Heart left ventricle (tissue), 13 donors: ENCODE measurements around the gene SPEF1.

ENCODE experiments used
- POLR2A ChIP-seq, 2 donors: fragments of 450-650 bp; IDR thresholded peaks; one replicate each; pipeline ENCODE4 v1.6.1; 2017; ENCODE audit warnings: antibody characterized with exemption in 2 of 2, mild to moderate bottlenecking in 2 of 2, moderate library complexity in 2 of 2
- TF ChIP-seq, protein P1 (sequence below), 12 donors: fragments of 200-600 bp; sonication (generic) in 4 of 12; IDR thresholded peaks; one replicate each; pipeline versions ENCODE4 v1.5.0 to v1.8.0; 2018 to 2022; ENCODE audit warnings: antibody characterized with exemption in 12 of 12, mild to moderate bottlenecking in 5 of 12
- donor health status: ischemic (EF 13 %, LVEDD 7.1; RV severe dilation, severe dysfunction).
- donor health status: DM: no; HTN: yes; CAD: no.
- donor health status: DM: no; HTN: no; CAD: no.
- donor health status: ischemic (EF 25% LVEDD 6.9; RV normal size, moderate dysfunction).
- donor health status: ischemic (EF 25% LVEDD 5.7; RV mildly dilated, moderate dysfunction).
- donor health status: ischemic (EF 35%, LVEDD 5.7; RV mildly dilated, moderate dysfunction).
- donor health status: nonischemic (EF 11% LVEDD 7.7; RV severe dilation, severe dysfunction).
- donor health status: DM: yes; HTN: yes; CAD: no.
- donor health status: PGD.
- donor health status: ischemic (EF 29% LVEDD 5.4; RV normal size, mild dysfunction).
- donor health status: nonischemic (EF 23%, LVEDD 6.1; RV moderate dilation, normal function).

DNA sequence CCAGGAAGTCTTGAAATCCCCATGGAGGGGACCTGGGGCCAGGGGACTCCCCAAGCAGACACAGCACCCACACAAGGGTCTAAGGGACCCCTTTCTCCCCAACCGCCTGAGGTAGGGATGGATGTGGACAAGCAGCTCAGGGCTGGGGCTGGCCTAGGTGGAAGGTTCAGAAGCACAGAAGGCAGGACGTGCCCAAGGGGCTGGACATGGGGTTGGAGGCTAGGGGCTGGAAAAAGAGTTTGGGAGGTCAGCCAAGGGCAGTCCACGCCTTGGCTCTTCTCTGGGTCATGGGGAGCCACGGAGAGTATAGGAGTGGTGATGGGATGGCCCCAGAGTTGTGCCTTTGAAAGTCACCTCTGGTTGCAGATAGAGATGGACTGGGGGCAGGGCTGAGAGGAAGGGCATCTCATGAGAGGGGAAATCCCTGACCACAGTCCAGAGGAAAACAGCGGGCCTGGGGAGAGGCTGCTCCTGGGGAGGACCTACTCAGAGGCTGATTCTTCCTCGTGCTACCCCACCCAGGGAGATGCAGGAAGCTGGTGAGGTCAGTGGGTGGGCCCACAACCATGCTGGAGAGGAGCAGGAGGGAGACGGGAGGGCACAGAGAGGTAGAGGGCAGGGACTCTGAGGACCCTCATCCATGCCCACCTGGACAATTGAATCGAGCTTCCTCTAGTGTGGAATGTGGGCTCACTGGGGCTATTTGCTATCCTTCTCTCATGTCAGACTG, 51.3 kb downstream of the SPEF1 start:
- no peak for TF ChIP-seq POLR2A (IDR thresholded peaks at IDR 0.05)
- TF ChIP-seq, protein P1, sequence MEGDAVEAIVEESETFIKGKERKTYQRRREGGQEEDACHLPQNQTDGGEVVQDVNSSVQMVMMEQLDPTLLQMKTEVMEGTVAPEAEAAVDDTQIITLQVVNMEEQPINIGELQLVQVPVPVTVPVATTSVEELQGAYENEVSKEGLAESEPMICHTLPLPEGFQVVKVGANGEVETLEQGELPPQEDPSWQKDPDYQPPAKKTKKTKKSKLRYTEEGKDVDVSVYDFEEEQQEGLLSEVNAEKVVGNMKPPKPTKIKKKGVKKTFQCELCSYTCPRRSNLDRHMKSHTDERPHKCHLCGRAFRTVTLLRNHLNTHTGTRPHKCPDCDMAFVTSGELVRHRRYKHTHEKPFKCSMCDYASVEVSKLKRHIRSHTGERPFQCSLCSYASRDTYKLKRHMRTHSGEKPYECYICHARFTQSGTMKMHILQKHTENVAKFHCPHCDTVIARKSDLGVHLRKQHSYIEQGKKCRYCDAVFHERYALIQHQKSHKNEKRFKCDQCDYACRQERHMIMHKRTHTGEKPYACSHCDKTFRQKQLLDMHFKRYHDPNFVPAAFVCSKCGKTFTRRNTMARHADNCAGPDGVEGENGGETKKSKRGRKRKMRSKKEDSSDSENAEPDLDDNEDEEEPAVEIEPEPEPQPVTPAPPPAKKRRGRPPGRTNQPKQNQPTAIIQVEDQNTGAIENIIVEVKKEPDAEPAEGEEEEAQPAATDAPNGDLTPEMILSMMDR (IDR thresholded peaks at IDR 0.05): no peak
